PC-9 (cell line): ENCODE data around the gene SLC9C1.

Source experiments
- CTCF ChIP-seq: fragments of 200-600 bp; sonication (generic); conservative IDR thresholded peaks from 2 replicates; pipeline ENCODE4 v1.6.1; 2017; ENCODE audit warnings: mixed run types, antibody characterized with exemption, mild to moderate bottlenecking, moderate library complexity
- EZH2 ChIP-seq: fragments of 200-600 bp; sonication (generic); IDR thresholded peaks from 2 replicates; pipeline ENCODE4 v1.8.0; 2017; ENCODE audit warnings: antibody characterized with exemption, low read depth

- TF ChIP-seq CTCF (no peak), EZH2 (no peak)
Observed at GRCh38 chr3:112093180-112093522, 200.9 kb downstream of the SLC9C1 start.
